OCI-LY3 (cell line): ENCODE data around the gene GPR4.
"Not testable (repeated sequence)": the region's sequence is repeated elsewhere in the genome, so short reads cannot be mapped to it uniquely, and the experiment has no call there.

Experiments used
- H2AFZ ChIP-seq: fragments of 200-600, 300-600 bp; shearing (Covaris generic); 2 replicates; pipeline ENCODE4 v1.6.0; 2014; ENCODE audit warnings: antibody characterized with exemption, low read depth, low read length
- H3K27ac ChIP-seq: fragments of 200-600, 300-600 bp; sonication (generic); 2 replicates; pipeline ENCODE4 v1.5.1; 2014; ENCODE audit warnings: mild to moderate bottlenecking, low read length, moderate library complexity, mixed read lengths
- H3K27me3 ChIP-seq: fragments of 200-600, 300-600 bp; sonication (generic); 2 replicates; pipeline ENCODE4 v1.6.1; 2014; ENCODE audit warnings: low read depth, low read length, mixed read lengths
- H3K36me3 ChIP-seq: fragments of 200-600, 300-600 bp; sonication (generic); replicated peaks from 2 replicates; pipeline ENCODE3; 2014; ENCODE audit warnings: low read depth, low read length, mixed read lengths
- H3K4me1 ChIP-seq: fragments of 300-600, 200-600 bp; sonication (generic); 2 replicates; pipeline ENCODE4 v1.6.1; 2014; ENCODE audit warnings: low read length, mixed read lengths
- H3K4me2 ChIP-seq: fragments of 200-600, 300-600 bp; sonication (generic); 2 replicates; pipeline ENCODE4 v1.6.1; 2014; ENCODE audit warnings: low read length, mixed read lengths
- H3K4me3 ChIP-seq: fragments of 300-600, 200-600 bp; sonication (generic); 2 replicates; pipeline ENCODE4 v1.5.1; 2014; ENCODE audit warnings: antibody characterized with exemption, mild to moderate bottlenecking, low read length, moderate library complexity
- H3K79me2 ChIP-seq: fragments of 300-600, 200-600 bp; shearing (Covaris generic); 2 replicates; pipeline ENCODE4 v1.6.1; 2014; ENCODE audit warnings: mild to moderate bottlenecking, low read length, mixed read lengths
- H3K9ac ChIP-seq: fragments of 300-600, 200-600 bp; shearing (Covaris generic); 2 replicates; pipeline ENCODE4 v1.6.0; 2014; ENCODE audit warnings: mild to moderate bottlenecking, low read length, moderate library complexity
- H3K9me3 ChIP-seq: fragments of 200-600, 300-600 bp; shearing (Covaris generic); 2 replicates; pipeline ENCODE4 v1.6.1; 2014; ENCODE audit warnings: low read length, mixed read lengths; ENCODE audit not compliant: insufficient read depth
- H4K20me1 ChIP-seq: fragments of 200-600, 300-600 bp; sonication (generic); 2 replicates; pipeline ENCODE4 v1.6.1; 2016; ENCODE audit warnings: low read length, mixed read lengths; ENCODE audit not compliant: insufficient read depth
- EZH2phosphoT487 ChIP-seq: fragments of 200-600 bp; shearing (Covaris generic); IDR thresholded peaks from 2 replicates; pipeline ENCODE4 v1.6.1; 2018; ENCODE audit warnings: antibody characterized with exemption, mixed run types, low read depth
- TF ChIP-seq, protein P1 (sequence below): fragments of 200-600, 300-600 bp; sonication (generic); IDR thresholded peaks from 2 replicates; pipeline ENCODE4 v1.5.1; 2014; ENCODE audit warnings: antibody characterized with exemption, low read length, low read depth

Gene GPR4

DNA sequence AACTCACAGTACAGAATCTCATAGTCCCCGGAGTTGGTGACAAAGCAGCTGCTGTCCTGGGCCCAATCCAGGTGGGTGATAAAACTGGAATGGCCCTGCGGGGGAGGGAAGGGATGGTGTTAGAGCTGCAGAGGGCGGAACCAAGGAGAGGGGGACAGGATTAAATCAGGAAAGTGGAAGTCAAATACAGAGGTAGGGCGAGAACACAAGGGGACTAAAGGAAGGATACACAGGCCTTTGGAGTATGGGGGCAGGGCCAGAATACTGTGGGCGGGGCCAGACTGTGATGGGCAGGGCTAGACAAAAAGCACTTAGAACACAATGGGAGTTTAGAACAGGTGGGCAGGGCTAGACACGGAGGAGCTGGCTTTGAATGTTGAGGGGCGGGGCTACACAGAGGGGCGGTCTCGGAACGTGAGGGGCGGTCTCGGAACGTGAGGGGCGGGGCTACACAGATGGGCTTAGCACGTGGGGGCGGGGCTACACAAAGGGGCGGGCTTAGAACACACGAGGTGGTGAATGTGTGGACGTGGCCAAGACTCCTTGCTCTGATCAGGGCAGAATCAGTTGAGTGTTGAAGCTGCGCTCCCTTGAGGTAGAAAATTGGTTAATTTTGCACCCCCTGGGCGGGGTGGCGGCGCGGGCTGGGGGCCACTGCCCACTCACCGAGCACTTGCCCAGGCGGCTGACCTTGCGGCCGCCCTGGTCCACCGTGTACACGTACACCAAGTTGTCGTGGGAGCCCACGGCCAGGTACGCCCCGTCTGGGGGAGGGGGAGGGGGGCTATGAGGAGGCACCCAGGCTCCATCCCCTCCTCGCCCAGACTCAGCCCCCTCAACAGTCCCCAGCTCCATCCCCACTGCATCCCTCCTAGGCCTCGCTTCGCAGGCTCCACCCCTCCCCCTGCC lies 14.0 kb upstream of the GPR4 start:
- H3K4me3 ChIP-seq, result no peak overlapping the region
- no peaks in the 10 kb centered on the region for H3K9me3 ChIP-seq
- TF ChIP-seq, protein P1, sequence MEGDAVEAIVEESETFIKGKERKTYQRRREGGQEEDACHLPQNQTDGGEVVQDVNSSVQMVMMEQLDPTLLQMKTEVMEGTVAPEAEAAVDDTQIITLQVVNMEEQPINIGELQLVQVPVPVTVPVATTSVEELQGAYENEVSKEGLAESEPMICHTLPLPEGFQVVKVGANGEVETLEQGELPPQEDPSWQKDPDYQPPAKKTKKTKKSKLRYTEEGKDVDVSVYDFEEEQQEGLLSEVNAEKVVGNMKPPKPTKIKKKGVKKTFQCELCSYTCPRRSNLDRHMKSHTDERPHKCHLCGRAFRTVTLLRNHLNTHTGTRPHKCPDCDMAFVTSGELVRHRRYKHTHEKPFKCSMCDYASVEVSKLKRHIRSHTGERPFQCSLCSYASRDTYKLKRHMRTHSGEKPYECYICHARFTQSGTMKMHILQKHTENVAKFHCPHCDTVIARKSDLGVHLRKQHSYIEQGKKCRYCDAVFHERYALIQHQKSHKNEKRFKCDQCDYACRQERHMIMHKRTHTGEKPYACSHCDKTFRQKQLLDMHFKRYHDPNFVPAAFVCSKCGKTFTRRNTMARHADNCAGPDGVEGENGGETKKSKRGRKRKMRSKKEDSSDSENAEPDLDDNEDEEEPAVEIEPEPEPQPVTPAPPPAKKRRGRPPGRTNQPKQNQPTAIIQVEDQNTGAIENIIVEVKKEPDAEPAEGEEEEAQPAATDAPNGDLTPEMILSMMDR, result no peak
- TF ChIP-seq EZH2phosphoT487, result no peak
- no peaks in the 10 kb centered on the region for H3K79me2 ChIP-seq
- peaks cover 47% of the 10 kb centered on the region for H3K36me3 ChIP-seq
- H3K27ac ChIP-seq, result no peak overlapping the region
- H3K4me2 ChIP-seq, result no peak overlapping the region
- H2AFZ ChIP-seq, result no peak overlapping the region
- H4K20me1 ChIP-seq, result 0 out of 2 replicates have a peak, but pooled peaks cover 3% of the 10 kb centered on the region
- H3K9ac ChIP-seq, result no peak overlapping the region
- H3K27me3 ChIP-seq, result no peaks in the 10 kb centered on the region
- peaks cover 14% of the 10 kb centered on the region for H3K4me1 ChIP-seq

DNA sequence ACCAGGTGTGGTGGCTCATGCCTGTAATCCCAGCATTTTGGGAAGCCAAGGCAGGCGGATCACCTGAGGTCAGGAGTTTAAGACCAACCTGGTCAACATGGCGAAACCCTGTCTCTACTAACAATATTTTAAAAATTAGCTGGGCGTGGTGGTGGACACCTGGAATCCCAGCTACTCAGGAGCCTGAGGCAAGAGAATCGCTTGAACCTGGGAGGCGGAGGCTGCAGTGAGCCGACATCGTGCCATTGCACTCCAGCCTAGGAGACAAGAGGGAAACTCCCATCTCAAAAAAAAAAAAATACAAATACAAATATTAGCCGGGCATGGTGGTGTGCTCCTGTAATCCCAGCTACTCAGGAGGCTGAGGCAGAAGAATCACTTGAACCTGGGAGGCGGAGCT lies 13.0 kb upstream of the GPR4 start:
- H3K4me2 ChIP-seq, H4K20me1 ChIP-seq, H3K27ac ChIP-seq, H3K27me3 ChIP-seq, H3K4me3 ChIP-seq, H2AFZ ChIP-seq, H3K9ac ChIP-seq, H3K79me2 ChIP-seq, H3K9me3 ChIP-seq: not testable (repeated sequence)
- Histone ChIP-seq H3K36me3 (peaks cover 48% of the 10 kb centered on the region), H3K4me1 (peaks cover 14% of the 10 kb centered on the region)

DNA sequence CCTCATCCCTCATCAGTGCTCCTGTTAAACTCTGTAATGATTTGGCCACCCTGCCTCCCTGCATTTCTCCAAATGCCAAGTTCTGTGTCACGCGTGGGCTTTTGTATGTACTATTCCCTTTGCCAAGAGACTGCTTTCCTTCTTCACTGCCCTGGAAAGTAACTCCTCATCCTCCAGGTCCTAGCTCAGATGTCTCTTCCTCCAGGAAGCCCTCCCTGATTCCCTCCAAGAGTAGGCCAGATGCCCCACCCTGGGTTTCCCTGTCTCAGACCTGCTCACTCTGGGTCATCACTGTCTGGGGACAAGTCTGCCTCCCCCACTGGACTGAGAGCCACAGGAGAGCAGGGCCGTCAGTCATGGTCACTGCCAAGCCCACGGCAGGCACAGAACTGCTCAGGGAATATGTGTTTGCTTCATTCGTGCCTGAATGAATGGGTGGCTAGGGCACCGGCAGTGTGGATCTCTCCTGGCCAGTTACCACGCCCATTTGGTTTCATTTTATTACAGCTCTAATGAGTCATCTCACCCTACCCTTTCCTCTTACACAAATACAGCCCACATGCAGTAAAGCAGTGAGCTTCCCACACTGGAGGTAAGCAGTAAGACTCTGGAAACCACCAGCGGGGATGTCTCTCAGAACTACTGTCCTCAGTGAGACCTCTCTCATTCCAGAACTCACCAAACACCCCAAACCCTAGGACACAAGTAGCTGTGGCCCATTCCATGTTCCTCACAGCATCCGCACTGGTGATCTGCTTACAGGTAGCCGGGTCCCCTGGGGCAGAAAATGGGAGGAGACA lies 12.1 kb upstream of the GPR4 start:
- H3K27me3 ChIP-seq, result no peaks in the 10 kb centered on the region
- no peak overlapping the region for H2AFZ ChIP-seq
- no peak overlapping the region for H3K27ac ChIP-seq
- no peak overlapping the region for H3K4me3 ChIP-seq
- no peaks in the 10 kb centered on the region for H3K79me2 ChIP-seq
- H3K9me3 ChIP-seq, result no peaks in the 10 kb centered on the region
- H3K36me3 ChIP-seq, result peaks cover 51% of the 10 kb centered on the region
- 0 out of 2 replicates have a peak, but pooled peaks cover 3% of the 10 kb centered on the region for H4K20me1 ChIP-seq
- H3K4me1 ChIP-seq, result peaks cover 14% of the 10 kb centered on the region
- TF ChIP-seq, protein P1, result no peak
- TF ChIP-seq EZH2phosphoT487, result no peak
- no peak overlapping the region for H3K9ac ChIP-seq
- H3K4me2 ChIP-seq, result no peak overlapping the region

DNA sequence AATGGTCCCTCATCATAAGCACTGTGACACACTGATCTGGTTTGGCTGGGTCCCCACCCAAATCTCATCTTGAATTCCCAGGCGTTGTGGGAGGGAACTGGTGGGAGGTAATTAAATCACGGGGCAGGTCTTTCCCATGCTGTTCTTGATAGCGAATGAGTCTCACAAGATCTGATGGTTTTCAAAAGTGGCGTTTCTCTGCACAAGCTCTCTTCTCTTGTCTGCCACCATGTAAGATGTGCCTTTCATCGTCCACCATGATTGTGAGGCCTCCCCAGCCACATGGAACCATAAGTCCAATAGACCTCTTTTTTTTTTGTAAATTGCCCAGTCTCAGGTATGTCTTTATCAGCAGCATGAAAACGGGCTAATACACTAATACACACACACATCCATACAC lies 6.9 kb upstream of the GPR4 start:
- Histone ChIP-seq H3K27ac (no peak overlapping the region), H3K9me3 (no peaks in the 10 kb centered on the region), H2AFZ (no peak overlapping the region), H3K9ac (no peak overlapping the region), H3K27me3 (no peaks in the 10 kb centered on the region), H3K4me1 (no peaks in the 10 kb centered on the region), H4K20me1 (no peaks in the 10 kb centered on the region), H3K4me2 (no peak overlapping the region), H3K79me2 (no peaks in the 10 kb centered on the region), H3K4me3 (no peak overlapping the region), H3K36me3 (peaks cover 28% of the 10 kb centered on the region)
- TF ChIP-seq EZH2phosphoT487, result no peak
- TF ChIP-seq, protein P1, result no peak
